HS-27A (cell line): ENCODE measurements around the gene JCHAIN.
"Not testable (repeated sequence)": the region's sequence is repeated elsewhere in the genome, so short reads cannot be mapped to it uniquely, and the experiment has no call there.

Experiments used
- DNase-seq: peaks from one replicate; pipeline ENCODE4 v3.0.0-alpha.2; 2012; ENCODE audit warnings: low read depth, missing footprints

The JCHAIN gene

GRCh38 chr4:70687821-70688794, 21.8 kb upstream of the JCHAIN start, which contains the start of gene UTP3:
TSS of gene UTP3 (plus strand) at chr4:70688532. CDS start at chr4:70688678, 146 bp downstream.
- DNase-seq = peak; percentile 100

- no peak for DNase-seq
Measured at GRCh38 chr4:70687392-70687791, 21.1 kb upstream of the JCHAIN start.

GRCh38 chr4:70682142-70682541, 15.8 kb upstream of the JCHAIN start:
- DNase-seq = not testable (repeated sequence)

GRCh38 chr4:70681704-70682103, 15.4 kb upstream of the JCHAIN start:
- no peak for DNase-seq

GRCh38 chr4:70680934-70681333, 14.6 kb upstream of the JCHAIN start:
- no peak for DNase-seq

GRCh38 chr4:70678383-70678999, 12.2 kb upstream of the JCHAIN start:
- DNase-seq = no peak

- DNase-seq = no peak
Measured at GRCh38 chr4:70676554-70677090, 10.3 kb upstream of the JCHAIN start.

GRCh38 chr4:70674731-70675130, 8.4 kb upstream of the JCHAIN start:
- DNase-seq = no peak

GRCh38 chr4:70674191-70674590, 7.9 kb upstream of the JCHAIN start:
- DNase-seq = no peak

- DNase-seq = no peak
Measured at GRCh38 chr4:70671091-70671490, 4.8 kb upstream of the JCHAIN start.

- no peak for DNase-seq
Measured at GRCh38 chr4:70670332-70671014, 4.2 kb upstream of the JCHAIN start.

- no peak for DNase-seq
Measured at GRCh38 chr4:70667740-70668535, 1.6 kb upstream of the JCHAIN start.

- DNase-seq = not testable (repeated sequence)
Measured at GRCh38 chr4:70661309-70661922, 4.9 kb downstream of the JCHAIN start.

- no peak for DNase-seq
Measured at GRCh38 chr4:70660106-70660505, 6.2 kb downstream of the JCHAIN start.

GRCh38 chr4:70658418-70658817, 7.9 kb downstream of the JCHAIN start:
- DNase-seq = no peak

- no peak for DNase-seq
Measured at GRCh38 chr4:70657326-70657725, 9.0 kb downstream of the JCHAIN start.

GRCh38 chr4:70654605-70655011, 11.7 kb downstream of the JCHAIN start:
- DNase-seq = no peak

- no peak for DNase-seq
Measured at GRCh38 chr4:70651864-70652506, 14.3 kb downstream of the JCHAIN start.

- not testable (repeated sequence) for DNase-seq
Measured at GRCh38 chr4:70650741-70651140, 15.6 kb downstream of the JCHAIN start.

- no peak for DNase-seq
Measured at GRCh38 chr4:70640192-70640591, 26.1 kb downstream of the JCHAIN start.
